WTC11 (cell line): Measurements from ENCODE around the gene CMA1. TPM values are rescaled to one million over a fixed set of nuclear protein-coding genes. Genes with fewer than 3 reads are reported as not detected.

Experiments used
- FOXJ3 ChIP-seq: sonication (generic); formaldehyde crosslinking; IDR thresholded peaks from 2 replicates; pipeline ENCODE4 v1.9.0; 2021; ENCODE audit warnings: missing genetic modification reagents, mild to moderate bottlenecking, borderline replicate concordance
- MXD4 ChIP-seq: fragments of 250-450 bp; sonication (Bioruptor Pico); IDR thresholded peaks from 2 replicates; pipeline ENCODE4 v1.8.0; 2021; ENCODE audit warnings: mild to moderate bottlenecking, moderate library complexity, borderline replicate concordance
- NR3C1 ChIP-seq: sonication (generic); formaldehyde crosslinking; conservative IDR thresholded peaks from 2 replicates; pipeline ENCODE4 v1.8.1; 2023; ENCODE audit warnings: low read depth, mild to moderate bottlenecking, missing genetic modification reagents
- TCF7 ChIP-seq: sonication (generic); formaldehyde crosslinking; IDR thresholded peaks from 2 replicates; pipeline ENCODE4 v1.8.0; 2022; ENCODE audit warnings: mild to moderate bottlenecking, low read depth, missing genetic modification reagents, moderate library complexity
- ZNF263 ChIP-seq: sonication (generic); formaldehyde crosslinking; IDR thresholded peaks from 2 replicates; pipeline ENCODE4 v1.8.1; 2022; ENCODE audit warnings: low read depth, mild to moderate bottlenecking, moderate library complexity, missing genetic modification reagents
- total RNA-seq: library from RNA; stranded (reverse); gene quantifications from 3 replicates; pipeline ENCODE4 v1.2.3, GENCODE V29; 2021

The CMA1 gene
- total RNA-seq, 1 experiment from 2014 or later: not detected

DNA sequence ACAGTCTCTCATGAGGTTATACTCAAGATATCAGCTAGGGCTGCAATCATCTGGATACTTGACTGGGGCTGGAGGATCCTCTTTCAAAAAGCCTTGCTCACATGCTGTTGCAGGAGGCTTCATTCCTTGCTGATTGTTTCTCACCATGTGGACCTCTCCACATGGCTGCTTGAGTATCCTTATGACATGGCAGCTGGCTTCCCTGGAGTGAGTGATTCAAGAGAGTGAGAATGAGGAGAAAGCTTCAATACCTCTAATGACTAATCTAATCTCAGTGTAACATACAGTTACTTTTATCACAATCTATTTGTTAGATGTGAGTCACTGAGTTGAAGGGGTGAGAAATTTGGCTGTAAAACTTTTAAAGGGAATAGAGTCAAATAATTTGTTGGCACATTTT is 51.1 kb downstream of the CMA1 start (continued):
- no peak for TF ChIP-seq NR3C1 (CRISPR knock-in tag)
- TF ChIP-seq TCF7: no peak
- TF ChIP-seq FOXJ3 (CRISPR knock-in tag): no peak
- TF ChIP-seq ZNF263 (CRISPR knock-in tag): no peak
- TF ChIP-seq MXD4 (CRISPR knock-in tag): no peak

Other genes with a start within 250 kb of the CMA1 start
- 2.5 to 5.2 TPM (median 4.4 TPM) in 3 replicates for gene TGM1, start 245.1 kb downstream of the CMA1 start, total RNA-seq
- gene RABGGTA, start 236.7 kb downstream of the CMA1 start, total RNA-seq: 22.3 to 28.1 TPM (median 27.1 TPM) in 3 replicates
- 13.9 to 16.7 TPM (median 15.4 TPM) in 3 replicates for gene DHRS1, start 208.5 kb downstream of the CMA1 start, total RNA-seq
- gene NOP9, start 208.4 kb downstream of the CMA1 start, total RNA-seq: 34.3 to 44.4 TPM (median 35.0 TPM) in 3 replicates
- 4.7 to 6.1 TPM (median 5.6 TPM) in 3 replicates for gene CIDEB, start 200.3 kb downstream of the CMA1 start, total RNA-seq
- 9.1 to 12.9 TPM (median 9.8 TPM) in 3 replicates for gene LTB4R2, start 198.1 kb downstream of the CMA1 start, total RNA-seq
- 6.9 to 9.4 TPM (median 7.6 TPM) in 3 replicates for gene LTB4R, start 196.8 kb downstream of the CMA1 start, total RNA-seq
- gene ADCY4, start 173.2 kb downstream of the CMA1 start, total RNA-seq: 0.96 to 2.4 TPM (median 1.1 TPM) in 3 replicates
- gene RIPK3, start 168.3 kb downstream of the CMA1 start, total RNA-seq: 0.37 to 1.2 TPM (median 0.83 TPM) in 3 replicates
- 60.7 to 101 TPM (median 95.9 TPM) in 3 replicates for gene NFATC4, start 140.1 kb downstream of the CMA1 start, total RNA-seq
- 16.6 to 18.3 TPM (median 17.9 TPM) in 3 replicates for gene NYNRIN, start 109.3 kb downstream of the CMA1 start, total RNA-seq
- 0.94 to 2.1 TPM (median 1.5 TPM) in 3 replicates for gene CBLN3, start 78.6 kb downstream of the CMA1 start, total RNA-seq
- gene KHNYN, start 78.3 kb downstream of the CMA1 start, total RNA-seq: 33.2 to 34.2 TPM (median 33.3 TPM) in 3 replicates
- 55.0 to 59.2 TPM (median 56.7 TPM) in 3 replicates for gene SDR39U1, start 65.5 kb downstream of the CMA1 start, total RNA-seq
- not detected in 3 replicates for gene CTSG, start 68.0 kb upstream of the CMA1 start, total RNA-seq
- gene GZMH, start 101.4 kb upstream of the CMA1 start, total RNA-seq: not detected in 3 replicates
- 0.68 to 1.4 TPM (median 0.82 TPM) in 3 replicates for gene GZMB, start 125.9 kb upstream of the CMA1 start, total RNA-seq